NCI-H446 (cell line): ENCODE data around the gene SUSD3.
"Not testable (repeated sequence)": the region's sequence is repeated elsewhere in the genome, so short reads cannot be mapped to it uniquely, and the experiment has no call there.

Experiments used
- DNase-seq, 2 experiments: peaks; one replicate each; lab custom pipeline; 2025; lab: John Stamatoyannopoulos, UW

The SUSD3 gene

DNA sequence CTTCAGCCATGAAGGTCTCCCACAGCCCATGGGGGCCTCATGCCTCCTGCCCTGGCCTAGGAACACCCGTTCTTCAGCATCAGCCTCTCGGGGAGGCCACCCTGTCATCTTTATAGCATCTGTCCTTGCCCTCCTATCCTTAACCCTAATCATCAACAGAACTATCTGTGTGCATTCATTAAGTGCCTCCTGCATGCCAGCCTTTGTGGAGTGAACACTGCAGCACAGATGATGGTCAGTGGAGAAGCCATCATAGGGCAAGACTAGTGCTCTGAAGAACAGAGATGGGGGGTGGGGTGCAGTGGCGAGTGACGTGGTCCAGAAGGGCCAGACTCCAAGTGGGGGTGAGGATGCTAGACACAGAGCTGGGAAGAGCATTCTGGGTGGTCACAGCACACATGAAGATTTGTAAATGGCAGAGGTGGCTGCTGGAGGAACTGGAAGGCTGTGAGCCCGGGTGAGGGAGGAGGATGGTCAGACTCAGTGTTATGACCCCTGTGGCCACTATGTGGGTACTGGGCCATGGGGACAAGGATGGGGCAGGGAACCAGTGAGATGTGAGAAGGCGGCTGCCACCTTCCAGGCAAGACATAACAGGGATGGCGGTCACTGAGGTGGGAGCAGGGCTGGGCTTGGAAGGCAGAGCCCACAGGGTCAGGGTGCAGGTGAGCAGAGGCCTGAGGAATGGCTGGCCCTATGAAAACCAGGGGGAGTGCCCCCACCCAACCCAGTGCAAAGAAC is 33.9 kb downstream of the SUSD3 start:
- no peak for DNase-seq

DNA sequence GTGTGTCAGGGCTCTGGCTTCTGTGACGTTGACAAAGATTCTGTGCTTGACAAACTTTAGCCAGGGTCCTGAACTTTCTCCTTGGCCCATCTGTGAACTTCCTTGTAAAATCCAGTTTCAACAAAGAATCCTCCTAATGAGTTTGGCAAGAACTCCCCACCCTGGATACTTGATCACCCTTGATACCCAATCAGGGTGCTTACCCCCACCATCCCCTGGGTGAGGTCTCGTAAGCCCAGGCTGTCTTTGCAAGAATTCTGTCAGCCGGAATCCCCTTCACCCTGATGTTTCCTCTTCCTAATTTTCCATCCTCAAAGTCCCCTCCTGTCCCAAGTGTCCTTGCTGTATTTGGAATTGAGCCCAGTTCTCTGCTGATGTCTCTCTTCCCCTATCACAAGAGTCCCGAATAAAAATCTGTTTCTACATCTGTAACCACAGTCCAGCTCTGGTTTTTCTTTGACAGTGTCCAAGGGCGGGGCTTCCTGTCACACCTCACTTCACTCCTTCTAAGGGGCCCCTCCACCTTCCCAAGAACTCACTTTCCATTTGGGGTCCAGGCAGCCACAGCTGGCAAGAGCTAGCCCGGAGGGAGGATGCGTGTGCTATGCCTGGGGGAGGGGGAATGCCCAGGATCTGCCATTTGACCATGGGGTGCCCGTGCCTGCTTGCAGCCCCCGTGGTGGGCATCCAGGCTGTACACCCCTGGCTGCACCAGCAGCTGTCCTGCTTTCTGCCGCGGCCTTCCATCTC is 34.8 kb downstream of the SUSD3 start:
- no peak for DNase-seq

DNA sequence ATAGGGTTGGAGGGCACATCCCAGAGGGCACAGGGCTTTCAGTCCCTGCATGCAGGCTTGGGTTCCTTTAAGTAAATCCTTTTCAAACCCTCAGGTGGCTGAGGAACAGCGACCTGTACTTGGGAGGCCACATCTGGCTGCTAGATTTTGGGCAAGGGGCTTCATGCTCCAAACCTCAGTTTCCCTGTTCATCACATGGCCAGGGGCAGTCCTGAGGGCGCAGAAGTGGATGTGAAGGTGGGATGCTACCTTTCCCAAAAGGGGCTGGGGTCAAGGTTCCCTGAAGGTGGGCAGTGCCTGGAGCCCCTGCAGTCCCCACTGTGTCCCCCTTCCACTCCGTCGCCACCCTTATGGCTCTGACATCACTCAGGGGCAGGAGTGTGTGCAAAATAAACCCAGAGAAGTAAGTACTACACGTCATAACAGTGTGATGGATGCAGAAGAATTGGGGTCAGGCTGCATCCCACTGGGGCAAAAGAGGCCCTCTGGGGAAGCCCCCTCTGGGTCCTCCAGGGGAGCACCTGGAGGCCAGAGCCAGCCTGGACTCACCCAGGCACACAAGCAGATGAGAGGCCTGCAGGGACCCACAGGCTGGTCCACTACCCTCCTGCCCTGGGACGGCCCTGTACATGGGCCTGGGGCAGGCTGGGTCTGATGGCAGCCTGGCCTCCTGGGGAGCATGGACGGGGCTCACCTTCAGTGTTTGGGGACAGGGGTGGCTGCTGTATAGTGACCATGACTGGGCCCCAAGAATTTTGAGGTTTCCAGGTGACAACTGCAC is 35.6 kb downstream of the SUSD3 start:
- no peak for DNase-seq

DNA sequence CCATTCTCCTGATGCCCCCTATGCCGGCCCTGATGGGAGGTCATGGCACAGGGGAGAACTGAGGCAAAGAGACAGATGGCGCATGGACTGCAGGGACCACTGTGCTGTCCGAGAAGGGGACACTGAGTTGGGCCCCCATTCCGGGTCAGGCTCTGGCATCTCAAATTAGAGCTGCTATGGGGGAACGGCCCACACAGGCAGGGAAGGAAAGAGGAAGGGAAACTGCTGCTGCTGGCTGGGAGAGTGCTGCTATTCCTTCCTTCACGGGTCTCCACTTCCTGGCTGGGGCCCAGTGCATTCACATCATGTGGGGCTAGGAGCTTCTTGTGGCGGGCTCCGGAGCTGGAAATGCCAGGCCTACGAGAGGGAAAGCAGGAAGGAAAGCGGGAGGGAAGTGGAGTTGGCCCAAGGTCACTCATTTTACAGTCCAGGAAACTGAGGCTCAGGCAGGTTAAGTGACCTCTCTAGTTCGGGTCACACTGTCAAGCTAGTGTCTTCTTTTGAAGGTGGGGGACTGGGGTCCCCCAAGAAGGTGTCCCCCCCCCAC is 36.2 kb downstream of the SUSD3 start:
- no peak for DNase-seq

DNA sequence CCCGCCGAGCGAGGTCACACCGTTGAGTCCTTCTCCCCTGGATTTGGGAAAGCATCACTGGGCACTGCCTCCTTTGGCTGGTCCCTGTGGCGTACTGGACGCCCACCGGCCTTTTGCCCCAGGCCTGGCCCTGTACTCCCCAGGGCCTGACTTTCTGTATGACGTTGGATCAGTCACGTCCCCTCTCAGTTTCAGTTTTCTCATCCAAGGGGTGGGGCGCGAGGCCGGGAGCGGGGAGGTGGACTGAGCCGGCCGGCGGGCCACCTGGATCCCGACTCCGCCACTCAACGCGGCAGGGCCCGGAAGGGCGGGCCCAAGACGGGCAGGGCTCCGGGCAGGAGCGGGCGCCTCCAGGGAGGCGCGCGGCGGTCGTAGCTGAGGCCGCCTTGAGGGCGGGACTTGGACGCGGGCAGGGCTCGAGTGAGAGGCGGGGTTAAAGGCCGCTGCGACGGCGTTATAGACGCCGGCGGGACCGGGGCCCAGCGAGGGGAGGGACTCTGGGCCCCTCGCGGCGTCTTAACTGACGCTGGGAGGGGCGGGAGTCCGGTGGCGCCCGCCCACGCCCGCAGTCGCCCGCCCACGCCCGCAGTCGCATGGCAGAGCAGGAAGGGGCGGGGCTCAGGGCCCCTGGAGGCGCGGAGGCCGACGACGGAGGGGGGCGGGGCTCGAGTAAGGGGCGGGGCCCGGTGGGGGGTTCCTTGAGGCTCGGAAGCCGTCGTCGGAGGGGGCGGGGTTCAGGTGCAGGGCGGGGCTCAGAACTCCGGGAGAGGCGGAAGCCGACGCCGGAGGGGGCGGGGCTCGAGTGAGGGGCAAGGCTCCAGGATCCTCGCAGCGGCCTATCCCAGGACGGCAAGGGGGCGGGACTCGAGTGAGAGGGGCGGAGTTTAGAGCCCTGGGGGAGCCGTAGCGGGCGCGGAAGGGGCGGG is 37.0 kb downstream of the SUSD3 start:
- DNase-seq: peak; percentile 88 to 98

DNA sequence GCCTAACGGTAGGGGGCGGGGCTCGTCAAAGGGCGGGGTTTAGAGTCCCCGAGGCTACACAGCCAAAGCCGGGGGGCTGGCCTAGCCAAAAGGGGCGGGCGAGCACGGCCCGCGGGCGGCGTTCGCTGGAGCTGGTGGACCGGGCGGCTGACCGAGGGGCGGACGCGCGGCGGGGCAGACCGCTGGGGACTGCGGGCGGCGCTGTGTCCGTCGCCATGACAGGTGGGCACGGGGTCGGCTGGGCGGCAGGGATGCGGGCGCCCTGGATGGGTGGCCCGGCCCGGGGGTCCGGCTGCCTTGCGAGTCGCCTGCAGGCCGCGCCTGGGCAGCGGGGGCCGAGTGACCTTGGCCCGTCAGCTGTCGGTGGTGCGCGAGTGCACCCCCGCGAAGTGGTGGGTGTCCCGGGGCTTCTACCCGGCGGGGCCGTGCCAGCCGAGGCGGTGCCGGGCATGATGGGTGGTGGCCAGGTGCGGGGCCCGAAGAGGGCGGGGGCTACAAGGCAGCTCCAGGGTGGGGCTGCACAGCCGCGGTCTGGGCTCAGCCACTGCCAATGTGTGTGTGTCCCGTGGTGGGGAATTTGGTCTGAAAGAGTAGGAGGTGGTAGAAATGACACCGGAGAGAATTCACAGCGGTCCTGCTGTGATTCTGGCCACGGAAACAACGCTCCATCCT is 37.8 kb downstream of the SUSD3 start, which contains the start of gene CARD19:
CARD19 (plus strand) TSS at position 87 of the 672 bp plus-strand sequence; CDS start at position 216, 129 bp downstream.
- DNase-seq: no peak

DNA sequence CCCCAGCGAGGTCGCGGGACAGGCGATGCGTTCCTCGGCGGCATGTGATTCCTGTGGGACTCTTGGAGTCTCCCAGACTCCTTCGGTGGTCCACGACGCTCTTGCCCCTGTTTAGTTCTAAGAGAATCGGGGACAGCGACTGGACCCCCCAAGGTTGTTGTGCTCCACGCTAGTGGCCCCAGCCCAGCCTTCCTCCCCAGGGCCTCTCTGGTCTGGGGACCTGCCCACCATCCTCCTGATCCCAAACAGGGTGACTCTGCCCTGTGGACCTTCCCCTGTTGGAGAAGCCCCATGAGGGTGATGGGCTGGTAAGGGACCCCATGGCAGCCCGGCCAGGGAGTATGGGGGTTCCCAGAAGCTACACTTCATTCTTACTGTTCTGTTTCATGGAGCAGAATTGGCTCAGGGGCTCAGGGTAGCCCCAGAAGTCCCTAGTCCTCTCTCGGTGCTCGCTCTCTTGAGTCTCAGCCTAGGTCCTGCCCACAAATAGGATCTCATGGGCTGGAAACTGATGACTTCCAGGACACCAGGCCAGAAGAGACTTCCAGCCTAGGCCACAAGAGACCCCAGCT is 38.4 kb downstream of the SUSD3 start:
- DNase-seq: no peak

DNA sequence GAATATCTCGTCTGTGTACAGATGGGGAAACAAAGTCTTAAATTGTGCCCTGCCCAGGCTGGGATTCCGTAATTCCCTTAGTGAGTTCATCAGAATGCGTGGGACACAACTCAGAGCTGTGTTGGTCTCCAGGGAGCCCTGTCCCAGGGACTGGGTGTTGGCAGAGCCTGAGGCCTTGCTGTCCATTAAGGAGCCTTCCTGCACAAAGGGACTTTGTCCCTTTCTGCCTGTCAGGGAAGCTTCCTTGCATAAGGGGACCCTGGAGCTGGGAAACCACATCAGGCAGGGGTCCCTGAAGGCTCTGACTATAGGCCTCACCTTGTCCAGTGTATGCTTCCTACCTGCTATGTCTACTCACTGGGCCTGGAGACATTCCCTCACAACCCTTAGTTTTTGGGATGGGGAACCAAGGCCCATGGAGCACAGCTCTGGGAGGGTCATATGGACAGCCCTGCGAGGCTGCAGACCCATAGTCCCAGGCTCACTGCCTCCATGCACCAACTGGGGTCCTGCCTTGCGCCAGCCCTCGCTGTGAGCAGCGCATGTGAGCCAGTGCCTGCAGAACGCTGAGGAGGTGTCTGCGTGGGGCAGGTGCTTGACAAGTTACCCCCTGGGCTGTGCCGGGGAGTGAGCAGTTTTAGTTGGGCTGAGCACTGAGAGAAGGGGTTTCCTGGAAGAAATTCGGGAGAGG is 39.2 kb downstream of the SUSD3 start:
- DNase-seq: no peak

DNA sequence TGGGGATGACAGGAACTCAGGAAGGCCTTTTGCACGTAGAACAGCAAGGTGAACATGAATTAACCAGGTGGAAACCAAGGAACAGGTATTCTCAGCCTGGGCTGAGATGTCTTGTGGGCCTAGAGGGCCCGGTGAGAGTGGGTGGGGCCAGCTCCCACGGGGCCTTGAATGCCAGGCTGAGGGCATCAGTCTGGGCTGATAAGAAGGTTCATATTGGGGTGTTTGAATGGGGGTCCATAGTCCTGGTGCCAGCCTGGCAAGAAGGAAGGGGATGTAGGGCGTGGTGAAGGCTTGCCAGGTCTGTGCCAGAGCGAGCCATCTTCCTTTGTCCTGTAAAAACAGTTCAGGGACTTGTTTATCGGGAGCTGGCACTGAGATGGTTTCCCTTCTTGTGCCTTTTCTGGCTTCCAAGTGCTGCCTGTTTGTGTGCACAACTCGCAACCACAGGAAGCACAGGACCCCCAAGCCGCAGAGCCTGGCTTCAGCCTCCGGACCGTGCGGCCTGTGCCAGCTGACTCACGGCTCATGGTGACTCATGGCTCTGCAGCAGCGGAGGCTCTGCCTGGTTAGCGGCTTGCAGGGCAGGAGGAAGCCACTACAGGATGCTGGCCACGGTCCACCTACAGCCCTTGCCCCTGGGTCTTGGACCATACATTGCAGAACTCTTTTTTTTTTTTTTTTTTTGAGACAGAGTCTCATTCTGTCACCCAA is 39.9 kb downstream of the SUSD3 start:
- peak in 1 of 2 experiments; percentile 76 for DNase-seq

DNA sequence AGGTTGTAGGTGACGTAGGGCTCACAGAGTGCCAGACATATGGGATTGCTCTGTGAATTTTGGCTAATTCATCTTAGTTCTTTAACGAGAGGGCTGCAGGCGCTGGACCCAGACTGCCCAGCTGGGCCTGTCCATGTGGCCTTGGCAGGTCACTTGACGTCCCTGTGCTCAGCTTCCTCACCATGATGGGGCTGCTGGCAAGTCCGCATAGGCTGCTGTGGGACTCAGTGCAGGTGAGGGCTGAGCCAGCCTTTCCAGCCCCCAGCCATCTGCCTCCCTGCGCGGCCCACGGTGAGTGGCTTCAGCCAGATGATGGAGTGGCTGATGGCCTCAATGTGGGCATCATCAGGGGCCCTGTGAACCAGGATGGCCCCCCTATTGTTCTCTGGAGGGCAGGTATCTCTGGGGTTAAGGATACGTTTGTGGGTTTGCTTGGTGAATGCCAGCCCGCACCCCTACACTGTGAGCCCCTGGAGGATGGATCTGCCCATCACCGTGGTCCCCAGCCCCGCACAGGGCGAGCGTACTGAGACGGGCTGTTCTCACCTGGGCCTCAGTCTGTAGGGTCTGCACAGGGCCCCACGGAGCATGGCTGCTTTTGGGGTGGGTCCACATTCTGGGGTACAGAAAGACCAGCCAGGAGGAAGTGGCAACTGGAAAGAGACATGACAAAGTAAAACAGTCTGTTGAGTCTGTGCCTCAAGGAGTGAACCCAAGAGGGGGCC is 41.2 kb downstream of the SUSD3 start:
- no peak for DNase-seq

DNA sequence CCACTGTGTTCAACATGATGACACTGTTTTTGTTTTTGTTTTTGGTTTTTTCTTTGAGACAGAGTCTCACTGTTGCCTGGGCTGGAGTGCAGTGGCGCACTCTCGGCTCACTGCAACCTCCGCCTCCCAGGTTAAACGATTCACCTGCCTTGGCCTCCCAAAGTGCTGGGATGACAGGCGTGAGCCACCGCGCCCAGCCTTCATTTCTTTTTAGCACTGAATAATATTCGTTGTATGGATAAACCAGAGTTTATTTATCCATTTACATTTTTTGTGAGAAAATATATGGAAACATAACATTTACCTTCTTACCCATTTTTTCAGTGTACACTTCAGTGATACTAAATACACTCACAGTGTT is 41.8 kb downstream of the SUSD3 start:
- no peak for DNase-seq

DNA sequence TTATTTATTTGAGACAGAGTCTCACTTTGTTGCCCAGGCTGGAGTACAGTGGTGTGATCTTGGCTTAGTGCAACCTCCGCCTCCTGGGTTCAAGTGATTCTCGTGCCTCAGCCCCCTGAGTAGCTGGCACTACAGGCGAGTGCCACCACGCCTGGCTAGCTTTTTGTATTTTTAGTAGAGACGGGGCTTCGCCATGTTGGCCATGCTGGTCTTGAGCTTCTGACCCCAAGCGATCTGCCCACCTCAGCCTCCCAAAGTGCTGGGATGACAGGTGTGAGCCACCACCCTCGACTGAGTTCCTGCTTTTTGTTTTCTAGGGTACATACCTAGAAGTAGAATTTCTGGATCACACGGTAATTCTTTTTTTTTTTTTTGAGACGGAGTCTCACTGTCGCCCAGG is 42.6 kb downstream of the SUSD3 start:
- not testable (repeated sequence) for DNase-seq

DNA sequence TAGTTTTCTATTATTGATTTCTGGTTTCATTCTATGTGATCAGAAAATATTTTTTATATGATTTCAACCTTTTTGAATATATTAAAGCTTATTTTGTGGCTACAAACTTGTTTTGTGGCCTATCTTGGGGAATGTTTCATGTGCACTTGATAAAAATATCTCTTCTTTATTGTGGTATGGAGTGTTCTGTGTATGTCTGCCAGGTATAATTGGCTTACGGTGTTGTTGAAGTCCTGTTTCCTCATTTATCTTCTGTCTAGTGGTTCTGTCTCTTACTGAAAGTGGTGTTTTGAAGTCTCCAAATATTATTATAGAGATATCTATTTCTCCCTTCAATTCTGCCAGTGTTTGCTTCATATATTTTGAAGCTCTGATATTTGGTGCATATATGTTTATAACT is 47.1 kb downstream of the SUSD3 start:
- no peak for DNase-seq

DNA sequence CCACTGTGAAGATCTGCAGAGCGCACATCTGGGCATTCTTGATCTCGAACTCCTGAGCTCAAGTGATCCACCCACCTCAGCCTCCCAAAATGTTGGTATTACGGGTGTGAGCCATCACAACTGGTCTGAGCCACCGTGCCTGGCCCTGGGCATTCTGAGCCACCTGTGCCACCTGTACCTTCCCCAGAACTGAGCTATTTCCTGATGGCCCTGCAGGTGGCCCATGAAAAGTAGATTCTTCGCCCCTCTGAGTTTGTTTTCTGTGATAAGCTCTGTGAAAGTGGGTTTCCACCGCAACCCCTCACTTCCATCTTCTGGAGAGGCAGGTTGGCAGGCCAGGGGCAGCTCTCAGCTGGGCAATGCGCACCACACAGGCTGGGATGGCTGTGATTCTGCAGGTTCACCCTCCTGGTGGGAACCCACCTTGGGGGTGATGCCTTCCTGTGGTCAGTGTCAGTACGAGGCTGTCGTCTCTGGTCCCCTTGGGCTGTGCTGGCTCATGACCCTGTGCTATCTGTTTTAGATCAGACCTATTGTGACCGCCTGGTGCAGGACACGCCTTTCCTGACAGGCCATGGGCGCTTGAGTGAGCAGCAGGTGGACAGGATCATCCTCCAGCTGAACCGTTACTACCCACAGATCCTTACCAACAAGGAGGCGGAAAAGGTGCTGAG is 48.8 kb downstream of the SUSD3 start:
- no peak for DNase-seq

DNA sequence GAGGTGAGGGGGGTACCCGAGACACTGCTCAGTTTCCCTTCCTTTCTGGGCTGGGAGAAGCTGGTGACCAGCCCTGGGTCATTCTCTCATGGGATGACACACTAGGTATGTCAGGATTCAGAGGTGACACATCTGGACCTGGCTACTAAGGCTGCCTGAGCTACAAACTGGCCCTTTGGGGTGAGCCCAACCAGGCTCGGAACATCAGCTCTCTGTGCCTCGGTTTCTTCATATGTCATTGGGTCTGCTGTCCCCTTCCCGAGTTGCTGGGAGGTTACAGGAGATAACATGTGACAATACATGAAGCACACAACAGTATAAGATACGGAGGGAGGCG is 49.3 kb downstream of the SUSD3 start:
- DNase-seq: no peak

DNA sequence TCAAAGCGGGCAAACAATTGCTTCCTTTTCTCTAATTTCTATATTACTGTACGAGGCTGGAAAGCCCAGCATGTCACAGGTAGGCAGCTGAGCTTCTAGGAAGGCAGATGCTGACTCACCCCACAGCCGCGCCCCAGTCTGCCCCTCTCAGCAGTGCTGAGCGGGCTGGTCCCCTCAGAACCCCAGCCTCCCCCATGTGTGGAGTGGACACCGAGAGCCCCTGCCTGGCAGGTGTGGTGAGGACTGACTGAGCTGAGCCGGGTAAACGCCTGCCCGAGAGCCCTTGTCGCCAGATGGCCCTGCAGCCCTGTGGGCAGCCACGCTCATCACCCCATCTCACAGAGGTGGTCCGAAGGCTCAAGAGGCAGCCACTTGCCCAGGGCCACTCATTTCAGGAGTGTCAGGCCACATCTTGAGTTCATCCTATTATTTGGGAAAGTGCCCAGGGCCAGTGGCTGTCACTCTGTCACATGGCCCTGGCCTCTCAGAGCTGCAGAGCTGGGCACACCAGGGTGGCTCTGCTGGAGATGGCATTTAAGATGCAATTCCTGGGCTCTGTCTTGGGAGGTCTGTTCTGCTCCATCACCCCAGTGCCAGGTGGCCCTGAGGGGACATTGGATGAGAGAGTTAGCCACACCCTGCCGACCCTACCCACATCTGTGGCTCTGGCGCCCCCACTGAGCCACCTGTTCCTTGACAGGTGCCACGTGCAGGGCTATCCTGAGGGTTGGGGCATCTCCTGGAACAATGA is 50.0 kb downstream of the SUSD3 start:
- no peak for DNase-seq

DNA sequence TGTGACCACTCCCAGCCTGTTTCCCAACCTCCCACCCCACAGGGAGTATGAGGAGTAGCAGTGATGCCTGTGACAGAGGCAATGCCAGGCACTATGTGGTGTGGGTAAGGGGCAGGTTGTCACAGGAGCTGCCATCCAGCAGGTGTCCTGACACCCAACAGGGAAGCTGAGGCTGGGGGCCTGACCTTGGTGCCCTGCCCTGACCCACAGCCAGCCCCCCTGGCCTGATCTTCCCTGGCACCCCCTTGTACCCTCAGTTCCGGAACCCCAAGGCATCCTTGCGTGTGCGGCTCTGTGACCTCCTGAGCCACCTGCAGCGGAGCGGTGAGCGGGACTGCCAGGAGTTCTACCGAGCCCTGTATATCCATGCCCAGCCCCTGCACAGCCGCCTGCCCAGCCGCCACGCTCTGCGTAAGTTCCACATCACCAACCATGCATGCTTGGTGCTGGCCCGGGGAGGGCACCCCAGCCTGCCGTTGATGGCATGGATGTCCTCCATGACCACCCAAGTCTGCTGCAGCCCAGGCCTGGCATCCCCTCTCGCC is 51.9 kb downstream of the SUSD3 start:
- DNase-seq: no peak
